IMR-90 (cell line): ENCODE results near the gene EMX1.

Experiments used
- BHLHE40 ChIP-seq: fragments of 150-350 bp; IDR thresholded peaks from 2 replicates; pipeline ENCODE4 v1.6.1; 2016; ENCODE audit warnings: mild to moderate bottlenecking, low read depth, low read length
- CEBPB ChIP-seq: IDR thresholded peaks from 2 replicates; pipeline ENCODE4 v1.6.1; 2012; ENCODE audit warnings: low read depth, low read length, improper control_type of control experiment
- CHD1 ChIP-seq: IDR thresholded peaks from 2 replicates; pipeline ENCODE4 v1.6.1; 2012; ENCODE audit warnings: low read depth, low read length, improper control_type of control experiment
- CTCF ChIP-seq: conservative IDR thresholded peaks from 2 replicates; pipeline ENCODE4 v1.5.1; 2012; ENCODE audit warnings: mild to moderate bottlenecking, low read depth, low read length, improper control_type of control experiment
- FOS ChIP-seq: fragments of 150-350 bp; IDR thresholded peaks from 2 replicates; pipeline ENCODE4 v1.6.1; 2016; ENCODE audit warnings: low read depth, low read length
- MAFK ChIP-seq: IDR thresholded peaks from 2 replicates; pipeline ENCODE4 v1.6.1; 2012; ENCODE audit warnings: low read depth, low read length, improper control_type of control experiment
- MXI1 ChIP-seq: IDR thresholded peaks from 2 replicates; pipeline ENCODE4 v1.6.1; 2012; ENCODE audit warnings: low read depth, mild to moderate bottlenecking, low read length, moderate library complexity, borderline replicate concordance
- POLR2A ChIP-seq: IDR thresholded peaks from 2 replicates; pipeline ENCODE4 v1.6.1; 2012; ENCODE audit warnings: mild to moderate bottlenecking, low read depth, low read length
- RAD21 ChIP-seq: IDR thresholded peaks from 2 replicates; pipeline ENCODE4 v1.6.1; 2012; ENCODE audit warnings: low read length, improper control_type of control experiment
- RCOR1 ChIP-seq: IDR thresholded peaks from 2 replicates; pipeline ENCODE4 v1.6.1; 2012; ENCODE audit warnings: mild to moderate bottlenecking, low read length, improper control_type of control experiment; ENCODE audit not compliant: insufficient replicate concordance
- RFX5 ChIP-seq: IDR thresholded peaks from 2 replicates; pipeline ENCODE4 v1.8.0; 2012; ENCODE audit warnings: low read depth, mild to moderate bottlenecking, low read length, moderate library complexity
- USF2 ChIP-seq: fragments of 150-350 bp; IDR thresholded peaks from 2 replicates; pipeline ENCODE4 v1.6.1; 2017; ENCODE audit warnings: mild to moderate bottlenecking, antibody characterized with exemption, low read length, low read depth

GRCh38 chr2:72920318-72921087, 3.2 kb downstream of the EMX1 start:
- TF ChIP-seq USF2 (no peak), CTCF (no peak), FOS (no peak), RAD21 (no peak), CHD1 (no peak), MXI1 (no peak), POLR2A (no peak), CEBPB (no peak), BHLHE40 (no peak), RCOR1 (no peak), RFX5 (no peak), MAFK (no peak)
